Trophoblast cell (in vitro differentiated cells and primary cell): ENCODE results near the gene CCDC57.

Source experiments
- DNase-seq, 2 donors: peaks; one replicate each; pipeline ENCODE4 v3.0.0-alpha.2; 2016
- H2AFZ ChIP-seq: 2 replicates; pipeline ENCODE4 v1.6.1; 2013; ENCODE audit warnings: low read length, moderate library complexity, mild to moderate bottlenecking; ENCODE audit not compliant: insufficient read depth, poor library complexity
- H2AK5ac ChIP-seq: 2 replicates; pipeline ENCODE4 v1.6.1; 2013; ENCODE audit warnings: mild to moderate bottlenecking, low read length
- H2BK120ac ChIP-seq: 2 replicates; pipeline ENCODE4 v1.6.1; 2013; ENCODE audit warnings: low read length, mild to moderate bottlenecking, moderate library complexity; ENCODE audit not compliant: insufficient read depth, poor library complexity
- H2BK12ac ChIP-seq: 2 replicates; pipeline ENCODE4 v1.6.1; 2013; ENCODE audit warnings: mild to moderate bottlenecking, low read length, moderate library complexity
- H2BK5ac ChIP-seq: 2 replicates; pipeline ENCODE4 v1.6.1; 2013; ENCODE audit warnings: low read length, low read depth, moderate library complexity, mild to moderate bottlenecking; ENCODE audit not compliant: poor library complexity
- H3K14ac ChIP-seq: 2 replicates; pipeline ENCODE4 v1.6.1; 2013; ENCODE audit warnings: mild to moderate bottlenecking, low read length
- H3K18ac ChIP-seq: 2 replicates; pipeline ENCODE4 v1.6.1; 2013; ENCODE audit warnings: mild to moderate bottlenecking, low read length
- H3K23ac ChIP-seq: 2 replicates; pipeline ENCODE4 v1.6.1; 2013; ENCODE audit warnings: low read length
- H3K27ac ChIP-seq: 2 replicates; pipeline ENCODE4 v1.5.1; 2013; ENCODE audit warnings: low read depth, mild to moderate bottlenecking, inconsistent platforms, low read length, moderate library complexity
- H3K27me3 ChIP-seq: 2 replicates; pipeline ENCODE4 v1.6.1; 2013; ENCODE audit warnings: inconsistent platforms, mild to moderate bottlenecking, low read length, moderate library complexity; ENCODE audit not compliant: insufficient read depth
- H3K36me3 ChIP-seq, 2 experiments: 1 replicate in 1 of 2; 2 replicates in 1 of 2; pipeline ENCODE4 v1.6.1; 2013; ENCODE audit warnings: low read length in 2 of 2, mild to moderate bottlenecking in 2 of 2, moderate library complexity in 1 of 2; ENCODE audit not compliant: insufficient read depth in 2 of 2, control insufficient read depth in 1 of 2
- H3K4ac ChIP-seq: 2 replicates; pipeline ENCODE4 v1.6.1; 2013; ENCODE audit warnings: low read depth, mild to moderate bottlenecking, low read length, moderate library complexity
- H3K4me1 ChIP-seq, 2 experiments: 1 replicate in 1 of 2; 2 replicates in 1 of 2; pipeline ENCODE4 v1.6.1; 2013; ENCODE audit warnings: low read length in 2 of 2, mild to moderate bottlenecking in 2 of 2, moderate library complexity in 1 of 2; ENCODE audit not compliant: insufficient read depth in 2 of 2, control insufficient read depth in 1 of 2
- H3K4me2 ChIP-seq: 2 replicates; pipeline ENCODE4 v1.6.1; 2013; ENCODE audit warnings: inconsistent platforms, mild to moderate bottlenecking, low read length, moderate library complexity
- H3K4me3 ChIP-seq: 2 replicates; pipeline ENCODE4 v1.5.1; 2013; ENCODE audit warnings: mild to moderate bottlenecking, low read depth, low read length, inconsistent platforms
- H3K79me1 ChIP-seq: one replicate; pipeline ENCODE4 v1.6.1; 2013; ENCODE audit warnings: low read length
- H3K79me2 ChIP-seq: 2 replicates; pipeline ENCODE4 v1.6.1; 2013; ENCODE audit warnings: low read length, mild to moderate bottlenecking; ENCODE audit not compliant: control insufficient read depth, insufficient read depth, poor library complexity
- H3K9ac ChIP-seq: 2 replicates; pipeline ENCODE4 v1.6.1; 2013; ENCODE audit warnings: mild to moderate bottlenecking, low read length
- H3K9me3 ChIP-seq: 2 replicates; pipeline ENCODE4 v1.6.1; 2013; ENCODE audit warnings: low read depth, mild to moderate bottlenecking, control low read depth, inconsistent platforms, low read length; ENCODE audit not compliant: insufficient read depth
- H4K12ac ChIP-seq: 2 replicates; pipeline ENCODE4 v1.6.1; 2013; ENCODE audit warnings: low read depth, mild to moderate bottlenecking, low read length, moderate library complexity
- H4K8ac ChIP-seq: 2 replicates; pipeline ENCODE4 v1.6.1; 2013; ENCODE audit warnings: low read depth, mild to moderate bottlenecking, low read length, moderate library complexity
- H4K91ac ChIP-seq: one replicate; pipeline ENCODE4 v1.6.1; 2013; ENCODE audit warnings: low read depth, mild to moderate bottlenecking, low read length, moderate library complexity
- WGBS: extraction: QIAGEN DNeasy Blood & Tissue Kit; methylation state at CpG from one replicate; pipeline ENCODE4 v1.1.7; 2013; ENCODE audit warnings: missing lambda C conversion rate; ENCODE audit not compliant: insufficient read length, insufficient coverage; ENCODE audit errors: extremely low coverage; 5-methylcytosine and 5-hydroxymethylcytosine counted together

CCDC57 gene

GRCh38 chr17:82091264-82092066 is 121.2 kb downstream of the CCDC57 start:
- Histone ChIP-seq H3K4me1 (peaks cover 8 to 10% of the 10 kb centered on the region in 2 experiments), H3K14ac (no peak overlapping the region), H3K79me2 (peaks cover 9% of the 10 kb centered on the region), H3K4me2 (no peak overlapping the region), H2BK5ac (no peak overlapping the region), H3K36me3 (peaks cover 95% of the 10 kb centered on the region in 2 experiments), H3K18ac (no peak overlapping the region), H3K4me3 (no peak overlapping the region), H3K79me1 (no peaks in the 10 kb centered on the region), H3K23ac (no peak overlapping the region), H2BK12ac (no peak overlapping the region), H3K27ac (no peak overlapping the region), H4K12ac (no peak overlapping the region), H3K9ac (no peak overlapping the region), H2AK5ac (no peak overlapping the region), H3K27me3 (no peaks in the 10 kb centered on the region), H2AFZ (no peak overlapping the region), H2BK120ac (no peak overlapping the region), H3K9me3 (peaks cover 7% of the 10 kb centered on the region), H4K91ac (no peak overlapping the region), H4K8ac (no peak overlapping the region), H3K4ac (no peak overlapping the region)
- DNase-seq = no peak
- WGBS = no CpG with 5 or more reads among the region's 37 CpGs

GRCh38 chr17:82090549-82091263 is 121.9 kb downstream of the CCDC57 start:
- no CpG with 5 or more reads among the region's 29 CpGs for whole genome bisulfite sequencing
- Histone ChIP-seq H2AK5ac (no peak overlapping the region), H3K14ac (no peak overlapping the region), H3K4me1 (peaks cover under 1 to 3% of the 10 kb centered on the region in 2 experiments), H3K9me3 (peaks cover 11% of the 10 kb centered on the region), H3K9ac (no peak overlapping the region), H3K27ac (no peak overlapping the region), H2AFZ (no peak overlapping the region), H2BK120ac (no peak overlapping the region), H3K27me3 (no peaks in the 10 kb centered on the region), H4K8ac (no peak overlapping the region), H3K4me2 (no peak overlapping the region), H3K23ac (no peak overlapping the region), H3K79me2 (peaks cover 3% of the 10 kb centered on the region), H3K4ac (no peak overlapping the region), H3K4me3 (no peak overlapping the region), H4K12ac (no peak overlapping the region), H2BK5ac (no peak overlapping the region), H3K79me1 (no peaks in the 10 kb centered on the region), H3K18ac (peak overlapping the region; percentile 15), H3K36me3 (peaks cover 95% of the 10 kb centered on the region in 2 experiments), H4K91ac (no peak overlapping the region), H2BK12ac (no peak overlapping the region)
- DNase-seq = no peak

- no peak overlapping the region for H2BK5ac ChIP-seq
- no peaks in the 10 kb centered on the region for H3K79me1 ChIP-seq
- WGBS = no CpG with 5 or more reads among the region's 29 CpGs
- no peaks in the 10 kb centered on the region for H3K27me3 ChIP-seq
- H4K8ac ChIP-seq = no peak overlapping the region
- peaks cover 2% of the 10 kb centered on the region for H3K79me2 ChIP-seq
- no peak overlapping the region for H2AK5ac ChIP-seq
- H3K4me1 ChIP-seq = no peaks in the 10 kb centered on the region
- no peak overlapping the region for H3K9ac ChIP-seq
- no peak for DNase-seq
- H3K18ac ChIP-seq = no peak overlapping the region
- H3K9me3 ChIP-seq = peaks cover 11% of the 10 kb centered on the region
- no peak overlapping the region for H3K4me2 ChIP-seq
- no peak overlapping the region for H4K12ac ChIP-seq
- H2BK12ac ChIP-seq = no peak overlapping the region
- no peak overlapping the region for H3K14ac ChIP-seq
- no peak overlapping the region for H3K27ac ChIP-seq
- no peak overlapping the region for H2BK120ac ChIP-seq
- H4K91ac ChIP-seq = no peak overlapping the region
- peaks cover 95% of the 10 kb centered on the region in 2 experiments for H3K36me3 ChIP-seq
- no peak overlapping the region for H2AFZ ChIP-seq
- H3K4ac ChIP-seq = no peak overlapping the region
- no peak overlapping the region for H3K23ac ChIP-seq
- no peak overlapping the region for H3K4me3 ChIP-seq
These were observed 122.7 kb downstream of the CCDC57 start for GRCh38 chr17:82089723-82090548.
